Esophagus squamous epithelium (tissue), 4 donors: ENCODE data around the gene PREP.

Experiments used
- CTCF ChIP-seq, 6 experiments: fragments of 450-650 bp in 4 of 6; fragments of 200-600 bp in 2 of 6; sonication (generic) in 2 of 6; IDR thresholded peaks; one replicate each; pipeline ENCODE4 v1.5.1; 2016 to 2019; ENCODE audit warnings: antibody characterized with exemption in 6 of 6, mild to moderate bottlenecking in 4 of 6, moderate library complexity in 4 of 6
- POLR2A ChIP-seq, 4 donors: fragments of 450-650 bp; IDR thresholded peaks; one replicate each; pipeline ENCODE4 v1.6.1; 2017; ENCODE audit warnings: antibody characterized with exemption in 4 of 4, mild to moderate bottlenecking in 4 of 4, moderate library complexity in 3 of 4

DNA sequence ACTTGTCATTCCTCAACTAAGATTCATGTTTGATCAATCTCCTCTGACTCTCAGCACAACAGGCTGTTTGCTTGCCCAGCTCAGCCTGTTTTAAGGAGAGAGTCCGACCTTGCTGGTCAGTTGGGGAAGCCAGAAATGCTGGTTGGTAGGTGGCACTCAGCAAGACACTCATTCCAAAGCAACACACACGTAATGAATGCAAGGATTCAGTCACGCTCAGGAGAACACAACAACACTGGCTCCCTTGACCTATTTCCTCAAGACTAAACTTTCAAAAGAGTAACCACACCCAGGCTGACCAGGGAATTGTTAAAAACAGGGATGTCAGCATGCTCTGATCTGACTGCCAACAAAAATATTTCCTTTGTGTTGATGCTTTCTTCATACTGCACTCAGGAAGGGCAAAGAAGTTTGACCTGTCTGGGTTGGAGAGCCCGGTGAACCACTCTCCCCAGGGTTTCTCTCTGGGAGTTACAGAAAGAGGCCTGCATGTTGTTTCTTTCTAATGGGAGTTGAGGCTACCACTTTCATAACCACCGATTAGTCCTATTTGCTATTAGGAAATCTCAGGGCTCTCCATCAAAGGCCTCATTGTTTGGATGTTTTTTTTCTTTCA, 25.6 kb upstream of the PREP start:
- TF ChIP-seq CTCF (IDR thresholded peaks at IDR 0.05) (no peak), POLR2A (IDR thresholded peaks at IDR 0.05) (no peak)
